Measurements from ENCODE around the gene ANKRD12. TPM values are rescaled to one million over a fixed set of nuclear protein-coding genes. Genes with fewer than 3 reads are reported as not detected.

Gene ANKRD12
- total RNA-seq, 1 experiment from 2014 or later: 23.5 TPM

GRCh38 chr18:9132628-9133027 lies 4.0 kb upstream of the ANKRD12 start:
- TF ChIP-seq EZH2 (IDR thresholded peaks at IDR 0.05): no peak
- no peak for TF ChIP-seq EGR1 (IDR thresholded peaks at IDR 0.05; ENCODE audit: low read depth)
- no peak for TF ChIP-seq EZH2phosphoT487 (IDR thresholded peaks at IDR 0.05; ENCODE audit: borderline replicate concordance)
- TF ChIP-seq POLR2AphosphoS5 (IDR thresholded peaks at IDR 0.05; ENCODE audit: low read depth, low read length): no peak
- TF ChIP-seq JUND (IDR thresholded peaks at IDR 0.05): no peak
- no peak for TF ChIP-seq CBX3 (IDR thresholded peaks at IDR 0.05; ENCODE audit: low read depth)
- TF ChIP-seq TCF7L2 (IDR thresholded peaks at IDR 0.05; ENCODE audit: borderline replicate concordance, extremely low read depth, insufficient read depth, insufficient read length): no peak
- no peak for TF ChIP-seq SRF (IDR thresholded peaks at IDR 0.05; ENCODE audit: low read depth)
- no peak for ATAC-seq
- H4K20me1 ChIP-seq (ENCODE audit: insufficient read depth): no peaks in the 10 kb centered on the region
- ChIA-PET CTCF (no interaction called here), POLR2A (no interaction called here), RAD21 (ENCODE audit: low non-redundant PET in 1 of 2, low total read pairs in 2 of 2, uncharacterized antibody in 2 of 2, unreplicated experiment in 2 of 2) (no interaction called here)
- no peak overlapping the region for H3K9ac ChIP-seq (ENCODE audit: low read length)
- peaks cover 23 to 33% of the 10 kb centered on the region in 2 experiments; a peak in 3 of 4 replicates for H3K36me3 ChIP-seq (ENCODE audit: control insufficient read depth in 1 of 2, insufficient read depth in 2 of 2, low read length in 2 of 2)
- no peaks in the 10 kb centered on the region for H3K9me2 ChIP-seq (ENCODE audit: insufficient read depth)
- no peaks in the 10 kb centered on the region for H3K27me3 ChIP-seq (ENCODE audit: insufficient read depth, low read length)
- BruUV-seq (replicated peaks): no TSS peak
- H3K79me2 ChIP-seq (ENCODE audit: insufficient read depth, low read length): peaks cover 40% of the 10 kb centered on the region
- H3K4me3 ChIP-seq (replicated peaks in 1 of 2; ENCODE audit: low read depth in 1 of 2, low read length in 2 of 2): no peak overlapping the region
- no peak overlapping the region for H2AFZ ChIP-seq (ENCODE audit: low read depth, low read length, poor library complexity, severe bottlenecking)
- H3K4me1 ChIP-seq (ENCODE audit: control insufficient read depth in 1 of 2, insufficient read depth in 2 of 2, low read length in 2 of 2): peaks cover 12 to 15% of the 10 kb centered on the region in 2 experiments; a peak in 3 of 4 replicates
- intact Hi-C loops (cut with micrococcal nuclease): loop anchor here (2.0 kb wide), 1 partner anchor 14 kb away; no protein-coding TSS in a partner anchor
- H3K27ac ChIP-seq (ENCODE audit: low read depth, low read length): no peak overlapping the region
- DNase-seq (ENCODE audit: low read depth, low spot score): no peak
- H3K9me3 ChIP-seq (ENCODE audit: control insufficient read depth in 1 of 2, insufficient read depth in 1 of 2, low read depth in 1 of 2, low read length in 2 of 2): no peaks in the 10 kb centered on the region
- H3K4me2 ChIP-seq (ENCODE audit: low read length): no peak overlapping the region

- ATAC-seq: no peak
- BruUV-seq (replicated peaks): no TSS peak
- Histone ChIP-seq H3K27ac (ENCODE audit: low read depth, low read length) (no peak overlapping the region), H3K36me3 (ENCODE audit: control insufficient read depth in 1 of 2, insufficient read depth in 2 of 2, low read length in 2 of 2) (peaks cover 18 to 27% of the 10 kb centered on the region in 2 experiments; a peak in 3 of 4 replicates), H4K20me1 (ENCODE audit: insufficient read depth) (no peaks in the 10 kb centered on the region), H3K4me1 (ENCODE audit: control insufficient read depth in 1 of 2, insufficient read depth in 2 of 2, low read length in 2 of 2) (peaks cover 12 to 21% of the 10 kb centered on the region in 2 experiments; a peak in 3 of 4 replicates), H3K9me3 (ENCODE audit: control insufficient read depth in 1 of 2, insufficient read depth in 1 of 2, low read depth in 1 of 2, low read length in 2 of 2) (no peaks in the 10 kb centered on the region), H3K4me3 (replicated peaks in 1 of 2; ENCODE audit: low read depth in 1 of 2, low read length in 2 of 2) (no peak overlapping the region), H2AFZ (ENCODE audit: low read depth, low read length, poor library complexity, severe bottlenecking) (no peak overlapping the region), H3K79me2 (ENCODE audit: insufficient read depth, low read length) (peaks cover 40% of the 10 kb centered on the region), H3K4me2 (ENCODE audit: low read length) (no peak overlapping the region), H3K9me2 (ENCODE audit: insufficient read depth) (no peaks in the 10 kb centered on the region), H3K27me3 (ENCODE audit: insufficient read depth, low read length) (no peaks in the 10 kb centered on the region), H3K9ac (ENCODE audit: low read length) (no peak overlapping the region)
- ChIA-PET RAD21 (ENCODE audit: low non-redundant PET in 1 of 2, low total read pairs in 2 of 2, uncharacterized antibody in 2 of 2, unreplicated experiment in 2 of 2) (no interaction called here), POLR2A (no interaction called here), CTCF (no interaction called here)
- intact Hi-C loops (cut with micrococcal nuclease): loop anchor here (2.0 kb wide), 1 partner anchor 14 kb away; no protein-coding TSS in a partner anchor
- DNase-seq (ENCODE audit: low read depth, low spot score): no peak
- no peak for TF ChIP-seq POLR2A (IDR thresholded peaks at IDR 0.05; ENCODE audit: borderline replicate concordance, extremely low read depth, insufficient read depth, insufficient read length)
- TF ChIP-seq TCF7L2 (IDR thresholded peaks at IDR 0.05; ENCODE audit: borderline replicate concordance, extremely low read depth, insufficient read depth, insufficient read length): no peak
- TF ChIP-seq CBX3 (IDR thresholded peaks at IDR 0.05; ENCODE audit: low read depth): no peak
- no peak for TF ChIP-seq ZBTB33 (IDR thresholded peaks at IDR 0.05; ENCODE audit: extremely low read depth, insufficient replicate concordance, low read length)
- TF ChIP-seq SRF (IDR thresholded peaks at IDR 0.05; ENCODE audit: low read depth): no peak
- TF ChIP-seq SP1 (IDR thresholded peaks at IDR 0.05; ENCODE audit: low read depth): no peak
Observed at GRCh38 chr18:9133225-9133624, 3.4 kb upstream of the ANKRD12 start.
